Measurements from ENCODE around the gene SLC25A26. TPM values are rescaled to one million over a fixed set of nuclear protein-coding genes. Genes with fewer than 3 reads are reported as not detected.

The SLC25A26 gene
- total RNA-seq, 4 donors from 2014 or later, result 22.0 to 33.9 (median 27.0) TPM

- no peak for TF ChIP-seq POLR2AphosphoS5 (IDR thresholded peaks at IDR 0.05)
- no peak for TF ChIP-seq CTCF (IDR thresholded peaks at IDR 0.05)
- TF ChIP-seq EP300 (IDR thresholded peaks at IDR 0.05), result no peak
- no peak for TF ChIP-seq POLR2A (IDR thresholded peaks at IDR 0.05)
- H3K4me3 ChIP-seq, result no peak overlapping the region
- H3K27me3 ChIP-seq, result no peaks in the 10 kb centered on the region
- 72 to 100% methylated on average over 2 to 3 of the region's 3 CpGs for WGBS, 2 donors (ENCODE audit: low coverage in 1 of 2)
- peaks cover 0 to 76% of the 10 kb centered on the region in 2 donors for H3K36me3 ChIP-seq
- no peaks in the 10 kb centered on the region for H3K9me3 ChIP-seq
- H3K4me1 ChIP-seq, result peaks cover 0 to 39% (median 7%) of the 10 kb centered on the region in 3 donors
- ATAC-seq, result no peak
- H3K27ac ChIP-seq, result peak overlapping the region in 2 of 4 donors; percentile 40 to 60
Observed at GRCh38 chr3:66392512-66392911, 171.7 kb downstream of the SLC25A26 start.

- Histone ChIP-seq H3K4me1 (peaks cover 0 to 43% (median 7%) of the 10 kb centered on the region in 3 donors), H3K27me3 (no peaks in the 10 kb centered on the region), H3K36me3 (peaks cover 0 to 81% of the 10 kb centered on the region in 2 donors), H3K4me3 (no peak overlapping the region), H3K27ac (peak overlapping the region in 3 of 4 donors; percentile 9 to 60 (median 40)), H3K9me3 (no peaks in the 10 kb centered on the region)
- no peak for TF ChIP-seq EP300 (IDR thresholded peaks at IDR 0.05)
- no peak for TF ChIP-seq CTCF (IDR thresholded peaks at IDR 0.05)
- TF ChIP-seq POLR2A (IDR thresholded peaks at IDR 0.05), result no peak
- WGBS, 2 donors (ENCODE audit: low coverage in 1 of 2), result 83 to 100% methylated on average over 1 to 2 of the region's 2 CpGs
- no peak for ATAC-seq
Observed at GRCh38 chr3:66392966-66393332, 172.1 kb downstream of the SLC25A26 start.

GRCh38 chr3:66393333-66394005 is 172.7 kb downstream of the SLC25A26 start:
- Histone ChIP-seq H3K4me1 (peaks cover 0 to 49% (median 7%) of the 10 kb centered on the region in 3 donors), H3K9me3 (no peaks in the 10 kb centered on the region), H3K4me3 (no peak overlapping the region), H3K27ac (peak overlapping the region in 3 of 4 donors; percentile 18 to 60 (median 40)), H3K27me3 (no peaks in the 10 kb centered on the region), H3K36me3 (peaks cover 0 to 86% of the 10 kb centered on the region in 2 donors)
- TF ChIP-seq EP300 (IDR thresholded peaks at IDR 0.05) (no peak), POLR2AphosphoS5 (IDR thresholded peaks at IDR 0.05) (peak; percentile 62)
- WGBS, 2 donors (ENCODE audit: low coverage in 1 of 2), result 42 to 58% methylated on average over 9 to 13 of the region's 13 CpGs
- ATAC-seq, result no peak

GRCh38 chr3:66394019-66394752 is 173.4 kb downstream of the SLC25A26 start:
- 64 to 67% methylated on average over 6 to 11 of the region's 12 CpGs for WGBS, 2 donors (ENCODE audit: low coverage in 1 of 2)
- no peak for ATAC-seq
- Histone ChIP-seq H3K9me3 (no peaks in the 10 kb centered on the region), H3K27me3 (no peaks in the 10 kb centered on the region), H3K36me3 (peaks cover 0 to 93% of the 10 kb centered on the region in 2 donors), H3K27ac (peak overlapping the region in 2 of 4 donors; percentile 18 to 60), H3K4me3 (no peak overlapping the region), H3K4me1 (peaks cover 0 to 56% (median 7%) of the 10 kb centered on the region in 3 donors)
- TF ChIP-seq POLR2A (IDR thresholded peaks at IDR 0.05) (no peak), CTCF (IDR thresholded peaks at IDR 0.05) (no peak), POLR2AphosphoS5 (IDR thresholded peaks at IDR 0.05) (no peak), EP300 (IDR thresholded peaks at IDR 0.05) (no peak)

- TF ChIP-seq POLR2AphosphoS5 (IDR thresholded peaks at IDR 0.05) (peak; percentile 75), EP300 (IDR thresholded peaks at IDR 0.05) (no peak), POLR2A (IDR thresholded peaks at IDR 0.05) (no peak), CTCF (IDR thresholded peaks at IDR 0.05) (no peak)
- Histone ChIP-seq H3K4me1 (peaks cover 0 to 56% (median 7%) of the 10 kb centered on the region in 3 donors), H3K4me3 (no peak overlapping the region), H3K9me3 (no peaks in the 10 kb centered on the region), H3K36me3 (peaks cover 0 to 99% of the 10 kb centered on the region in 2 donors), H3K27me3 (no peaks in the 10 kb centered on the region), H3K27ac (peak overlapping the region in 2 of 4 donors; percentile 18 to 60)
- ATAC-seq, result no peak
- 41 to 60% methylated on average over 4 to 8 of the region's 8 CpGs for WGBS, 2 donors (ENCODE audit: low coverage in 1 of 2)
Observed at GRCh38 chr3:66394753-66395249, 174.0 kb downstream of the SLC25A26 start.

Measured in gastroesophageal sphincter (tissue), 4 donors.